DLD1 (cell line): ENCODE data around the gene TEX10.
"Not testable (repeated sequence)": the region's sequence is repeated elsewhere in the genome, so short reads cannot be mapped to it uniquely, and the experiment has no call there.

Source experiments
- in situ Hi-C: cut with HindIII; loops from 2 replicates; pipeline ENCODE4 v1.10.0; 2017; ENCODE audit warnings: low sequenced_read_pairs

TEX10 gene

DNA sequence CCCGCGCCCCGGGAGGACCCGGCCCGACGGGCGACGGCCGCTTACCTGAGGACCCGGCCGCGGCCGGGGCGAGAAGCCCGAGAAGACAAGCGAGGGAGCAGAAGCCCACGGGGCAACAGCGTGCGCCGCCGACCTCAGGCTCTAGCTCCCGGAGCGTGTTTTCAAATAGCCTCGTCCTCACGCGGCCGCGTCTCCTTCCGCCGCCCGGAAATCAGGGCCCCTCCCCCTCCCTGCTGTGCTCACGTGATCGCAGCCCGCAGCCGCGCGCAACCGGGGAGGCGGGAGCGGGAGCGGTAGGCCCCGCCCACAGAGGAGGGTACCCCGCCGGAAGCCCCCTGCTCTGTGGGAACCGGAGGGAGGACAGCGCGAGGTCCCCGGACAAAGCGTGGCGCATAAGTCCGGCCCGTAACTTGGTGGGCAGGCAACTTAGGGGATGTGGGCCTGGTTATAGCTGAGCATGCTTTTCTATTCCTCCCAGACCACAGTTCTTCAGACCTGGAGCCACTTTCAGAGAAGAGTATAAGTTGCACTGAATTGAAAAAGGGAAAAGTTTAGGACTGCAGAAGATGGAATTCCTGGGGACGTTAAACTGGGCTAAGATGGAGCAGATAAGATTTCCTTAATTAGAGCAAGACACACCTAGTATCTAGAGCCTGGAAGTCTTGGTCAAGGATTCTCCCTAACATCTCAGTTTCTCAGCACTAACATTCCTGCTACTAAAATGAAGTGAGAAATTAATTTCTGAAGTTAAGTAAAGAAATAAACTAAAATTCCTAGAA is at the start of gene TEX10:
TSS of gene TEX10 (minus strand) at position 216 of the 779 bp plus-strand sequence. CDS start 3,579 bp downstream, outside the sequence.
- in situ Hi-C loops: no loop called here

DNA sequence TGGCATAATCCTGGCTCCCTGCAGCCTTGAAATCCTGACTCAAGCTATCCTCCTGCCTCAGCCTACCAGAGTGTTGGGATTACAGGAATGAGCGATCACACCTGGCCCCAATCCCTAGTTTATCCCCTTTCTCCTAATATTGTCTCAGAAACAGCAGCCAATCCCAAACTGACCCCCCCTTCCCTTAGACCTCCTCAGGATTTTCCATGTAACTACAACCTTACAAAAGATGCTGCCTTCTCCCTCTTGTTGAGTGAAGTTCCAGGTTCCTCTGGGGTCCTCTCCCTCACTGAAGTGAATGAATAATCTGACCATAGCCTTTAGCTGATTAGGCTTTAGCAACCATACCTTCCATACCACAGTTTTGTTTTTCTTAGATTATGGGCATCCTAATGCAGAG is 48.3 kb upstream of the TEX10 start:
- in situ Hi-C loops: no loop called here

DNA sequence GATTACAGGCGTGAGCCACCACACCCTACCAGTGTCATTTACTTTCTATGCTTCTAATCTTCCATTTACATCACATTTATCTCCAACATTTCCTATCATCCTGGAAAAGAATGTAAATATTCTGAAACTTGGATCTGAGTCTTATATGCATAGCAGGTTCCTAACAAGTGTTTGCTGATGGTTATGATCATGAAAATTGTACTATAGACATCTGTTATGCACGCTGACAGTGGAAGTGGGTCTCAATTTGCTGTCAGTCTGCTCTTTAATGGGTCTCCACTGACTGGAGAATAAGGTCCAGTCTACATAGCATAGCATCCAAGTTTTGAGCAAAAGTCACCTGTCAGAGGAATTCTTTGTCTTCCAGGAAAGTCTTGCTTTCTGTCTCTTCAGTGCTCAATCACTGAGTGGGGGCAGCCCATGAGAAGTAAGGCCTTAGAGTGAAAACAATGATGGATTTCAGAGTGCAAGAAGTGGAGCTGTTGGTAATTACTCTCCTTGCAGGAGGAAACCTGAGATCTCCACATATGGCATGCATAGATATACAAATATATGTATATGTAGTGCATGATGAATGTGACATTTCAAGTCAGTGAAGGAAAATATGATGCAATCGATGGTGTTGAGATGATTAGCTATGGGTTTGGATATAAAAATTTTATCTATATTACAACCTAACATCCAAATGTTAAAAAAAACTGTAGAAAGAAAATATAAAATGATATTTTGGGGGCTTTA is 45.0 kb upstream of the TEX10 start:
- in situ Hi-C loops: no loop called here

DNA sequence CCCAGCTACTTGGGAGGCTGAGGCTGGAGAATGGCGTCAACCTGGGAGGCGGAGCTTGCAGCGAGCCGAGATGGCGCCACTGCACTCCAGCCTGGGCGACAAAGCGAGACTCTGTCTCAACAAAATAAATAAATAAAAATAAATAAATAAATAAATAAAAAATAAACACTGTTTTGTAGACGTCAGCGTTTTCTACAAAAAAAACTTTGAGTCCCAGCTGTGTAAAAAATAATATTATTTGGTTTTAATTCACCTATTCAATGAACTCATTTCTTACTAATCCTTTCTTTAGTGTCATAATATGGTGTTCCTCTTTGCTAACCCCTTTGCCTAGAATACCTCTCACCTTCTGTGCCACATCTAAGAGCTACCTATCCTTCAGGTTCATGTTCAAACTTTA is 44.0 kb upstream of the TEX10 start:
- in situ Hi-C loops: no loop called here

DNA sequence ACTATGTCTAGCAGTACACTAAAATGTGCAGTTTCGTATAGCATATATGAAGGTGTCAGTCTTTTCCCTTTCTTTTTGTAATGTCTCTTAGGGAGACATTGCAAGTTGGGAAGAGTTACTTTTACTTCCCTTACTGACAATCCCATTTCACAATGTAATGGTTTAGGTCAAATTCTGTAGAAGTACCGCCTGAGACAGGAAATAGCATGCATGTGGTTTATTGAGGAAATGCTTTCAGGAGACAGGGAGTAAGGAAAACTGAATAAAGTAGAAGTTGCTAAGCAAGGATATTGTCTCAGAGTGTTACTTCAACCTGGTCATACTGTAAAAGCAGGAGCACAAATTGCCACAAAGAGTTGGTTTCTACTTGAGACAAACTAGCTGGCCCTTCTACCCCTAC is 42.1 kb upstream of the TEX10 start:
- in situ Hi-C loops: no loop called here

DNA sequence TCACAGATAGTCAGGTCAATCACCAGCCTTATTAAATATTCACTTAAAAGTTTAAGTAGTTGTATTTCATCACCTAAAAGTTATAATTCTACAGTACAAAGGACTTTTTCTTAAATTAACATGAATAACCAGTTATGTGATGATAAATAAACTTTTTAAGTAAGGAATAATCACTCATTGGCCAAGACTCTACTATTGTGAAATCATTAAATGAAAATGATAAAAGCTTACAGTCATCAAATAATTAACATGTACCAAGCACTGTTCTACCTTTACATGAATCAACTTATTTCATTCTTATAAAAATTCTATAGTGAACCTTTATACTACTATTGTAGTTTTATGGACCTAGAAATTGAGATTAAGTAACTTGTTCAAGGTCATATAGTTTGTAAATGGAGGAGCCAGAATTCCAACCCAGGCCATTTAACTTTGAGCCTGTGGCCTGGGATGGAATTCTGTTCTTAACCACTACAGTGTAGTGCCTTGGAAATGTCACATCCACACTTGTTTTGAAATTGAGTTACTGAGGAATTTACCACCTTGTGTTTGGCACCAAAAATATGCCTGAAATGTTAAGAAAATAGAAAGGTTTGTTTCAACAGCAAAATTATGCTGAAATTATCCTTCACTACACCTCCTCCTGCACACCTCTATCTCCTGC is 41.4 kb upstream of the TEX10 start:
- in situ Hi-C loops: no loop called here

DNA sequence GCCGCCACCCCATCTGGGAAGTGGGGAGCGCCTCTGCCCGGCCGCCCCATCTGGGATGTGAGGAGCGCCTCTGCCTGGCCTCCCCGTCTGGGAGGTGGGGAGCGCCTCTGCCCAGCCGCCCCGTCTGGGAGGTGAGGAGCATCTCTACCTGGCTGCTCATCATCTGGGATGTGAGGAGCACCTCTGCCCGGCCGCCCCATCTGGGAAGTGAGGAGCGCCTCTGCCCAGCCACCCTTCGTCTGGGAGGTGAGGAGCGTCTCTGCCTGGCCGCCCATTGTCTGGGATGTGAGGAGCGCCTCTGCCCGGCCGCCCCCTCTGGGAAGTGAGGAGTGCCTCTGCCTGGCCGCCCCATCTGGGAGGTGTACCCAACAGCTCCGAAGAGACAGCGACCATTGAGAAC is 40.2 kb upstream of the TEX10 start:
- in situ Hi-C loops: not testable (repeated sequence)

DNA sequence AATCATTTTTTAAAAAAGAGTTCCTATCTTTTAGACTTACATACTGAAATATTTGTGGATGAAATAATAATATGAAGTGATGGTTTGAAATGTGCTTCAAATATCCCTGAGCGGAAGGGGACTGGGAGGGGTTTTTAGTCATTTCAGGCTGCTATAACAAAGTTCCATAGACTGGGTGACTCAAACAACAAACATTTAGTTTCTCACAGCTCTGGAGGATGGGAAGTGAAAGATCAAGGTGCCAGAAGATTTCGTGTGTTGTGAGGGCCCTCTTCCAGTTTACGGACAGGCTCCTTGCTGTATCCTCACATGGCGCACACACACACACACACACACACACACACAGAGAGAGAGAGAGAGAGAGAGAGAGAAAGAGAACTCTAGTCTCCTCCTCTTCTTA is 27.1 kb upstream of the TEX10 start:
- in situ Hi-C loops: no loop called here

DNA sequence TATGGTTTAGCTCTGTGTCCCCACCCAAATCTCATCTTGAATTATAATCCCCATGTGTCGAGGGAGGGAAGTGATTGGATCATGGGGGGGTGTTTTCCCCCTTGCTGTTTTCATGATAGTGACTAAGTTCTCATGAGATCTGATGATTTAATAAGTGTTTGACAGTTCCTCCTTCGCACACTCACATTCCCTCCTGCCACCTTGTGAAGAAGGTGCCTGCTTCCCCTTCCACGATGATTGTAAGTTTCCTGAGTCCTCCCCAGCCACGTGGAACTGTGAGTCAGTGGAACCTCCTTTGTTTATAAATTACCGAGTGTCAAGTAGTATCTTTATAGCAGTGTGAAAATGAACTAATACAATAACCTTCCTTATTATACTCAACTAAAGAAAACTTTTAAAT is 24.3 kb upstream of the TEX10 start:
- in situ Hi-C loops: no loop called here

DNA sequence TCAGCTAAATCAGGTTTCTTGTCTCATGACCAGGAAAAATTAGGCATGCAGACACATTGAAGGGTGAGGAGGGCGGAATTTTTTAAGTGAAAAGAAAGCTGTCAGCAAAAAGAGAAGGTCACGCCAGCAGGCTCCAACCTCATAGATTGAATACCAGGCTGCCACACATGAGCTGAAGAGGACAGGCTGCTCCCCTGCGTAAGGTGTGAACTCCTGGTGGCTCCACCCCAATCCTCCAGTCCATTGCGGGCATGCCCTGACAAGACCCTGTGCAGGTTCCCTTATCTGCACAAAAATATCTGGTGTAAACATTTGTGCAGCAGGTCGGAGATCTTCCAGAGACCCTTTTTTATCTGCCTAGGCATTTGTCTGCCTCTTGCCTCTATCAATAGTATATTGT is 22.9 kb upstream of the TEX10 start:
- in situ Hi-C loops: no loop called here

DNA sequence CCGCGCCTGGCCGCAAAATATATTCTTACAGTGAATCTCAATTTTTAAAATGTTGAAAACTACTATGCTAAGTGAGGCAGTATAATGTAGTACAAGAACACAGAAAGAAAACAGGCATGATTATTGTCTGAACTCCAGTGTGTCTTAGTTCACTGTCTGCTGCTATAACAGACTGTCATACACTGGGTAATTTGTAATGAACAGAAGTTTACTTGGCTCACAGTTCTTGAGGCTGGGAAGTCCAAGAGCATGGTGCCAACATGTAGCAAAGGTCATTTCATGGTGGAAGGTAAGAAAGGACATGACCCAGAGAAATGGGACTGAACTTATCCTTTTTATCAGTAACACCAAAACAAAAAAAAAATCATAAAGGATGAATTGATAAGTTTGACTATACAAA is 19.9 kb upstream of the TEX10 start:
- in situ Hi-C loops: no loop called here

DNA sequence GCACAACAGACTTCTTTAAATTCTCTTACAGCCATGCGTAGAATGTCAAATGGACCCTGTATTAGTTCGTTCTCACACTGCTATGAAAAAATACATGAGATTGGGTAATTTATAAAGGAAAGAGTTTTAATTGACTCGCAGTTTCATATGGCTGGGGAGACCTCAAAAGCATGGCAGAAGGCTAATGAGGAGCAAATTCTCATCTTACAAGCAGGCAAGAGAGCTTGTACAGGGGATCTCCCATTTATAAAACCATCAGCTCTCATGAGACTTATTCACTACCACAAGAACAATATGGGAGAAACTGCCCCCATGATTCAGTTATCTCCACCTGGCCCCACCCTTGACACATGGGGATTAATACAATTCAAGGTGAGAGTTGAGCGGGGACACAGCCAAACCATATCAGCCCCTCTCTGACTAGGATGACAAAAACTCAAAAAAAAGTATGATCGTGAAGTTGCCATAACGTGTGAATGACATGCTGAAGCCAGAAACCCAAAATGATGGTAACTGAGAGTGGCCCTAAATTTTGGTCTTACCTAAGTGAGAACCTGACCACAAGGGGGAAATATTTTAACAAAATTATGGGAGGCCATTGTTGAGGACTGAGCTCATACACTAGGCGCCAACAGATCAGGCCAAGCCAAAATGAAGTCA is 17.5 kb upstream of the TEX10 start:
- in situ Hi-C loops: no loop called here

DNA sequence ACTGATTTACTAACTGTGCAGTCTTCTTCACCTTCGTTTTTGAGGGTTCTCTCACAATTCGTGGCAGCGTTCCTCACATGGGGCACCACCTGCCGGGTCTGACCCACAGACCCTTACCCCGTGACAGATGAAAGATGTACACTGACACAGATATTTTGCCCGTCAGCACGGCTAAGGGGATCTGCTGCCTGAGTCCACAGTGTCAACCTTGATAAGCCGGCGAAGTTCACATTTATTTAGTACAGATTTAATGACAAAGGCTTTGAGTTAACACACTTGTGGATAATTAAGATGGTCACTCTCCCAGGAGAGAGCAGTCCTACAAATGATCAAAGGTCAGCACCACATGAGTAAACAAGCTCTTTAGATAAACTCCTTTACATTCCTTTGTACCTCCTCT is 15.9 kb upstream of the TEX10 start:
- in situ Hi-C loops: no loop called here

DNA sequence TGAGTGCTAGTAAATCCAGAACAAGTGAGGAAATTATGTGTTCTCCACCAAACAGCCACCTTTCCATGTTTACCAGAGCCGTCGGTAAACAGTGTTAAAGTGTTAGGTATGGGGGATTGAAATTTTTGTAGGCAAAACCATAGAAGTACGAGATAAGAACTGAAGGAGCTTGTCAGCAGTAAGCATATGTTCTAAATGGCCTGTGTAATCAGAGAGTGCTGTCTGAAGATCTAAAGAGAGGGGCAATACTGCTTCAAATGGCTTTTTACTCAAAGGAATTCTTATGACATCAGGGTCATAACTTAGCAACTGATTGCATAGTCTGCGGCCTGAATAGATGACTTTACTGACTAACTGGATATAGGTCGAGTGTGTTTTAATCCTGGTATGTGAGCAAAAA is 13.4 kb upstream of the TEX10 start:
- in situ Hi-C loops: no loop called here

DNA sequence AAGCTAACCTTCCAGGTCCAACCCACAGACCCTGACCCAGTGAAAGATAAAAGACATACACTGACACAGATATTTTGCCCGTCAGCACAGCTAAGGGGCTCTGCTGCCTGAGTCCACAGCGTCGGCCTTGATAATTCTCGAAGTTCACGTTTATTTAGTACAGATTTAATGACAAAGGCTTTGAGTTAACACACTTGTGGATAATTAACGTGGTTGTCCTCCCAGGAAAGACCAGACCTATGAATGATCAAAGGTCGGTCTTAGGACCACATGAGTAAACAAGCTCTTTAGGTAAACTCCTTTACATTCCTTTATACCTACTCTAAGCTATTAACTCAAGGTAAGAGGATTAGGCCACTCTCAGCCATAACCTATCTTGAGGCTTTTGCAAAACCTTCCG is 11.3 kb upstream of the TEX10 start:
- in situ Hi-C loops: no loop called here

DNA sequence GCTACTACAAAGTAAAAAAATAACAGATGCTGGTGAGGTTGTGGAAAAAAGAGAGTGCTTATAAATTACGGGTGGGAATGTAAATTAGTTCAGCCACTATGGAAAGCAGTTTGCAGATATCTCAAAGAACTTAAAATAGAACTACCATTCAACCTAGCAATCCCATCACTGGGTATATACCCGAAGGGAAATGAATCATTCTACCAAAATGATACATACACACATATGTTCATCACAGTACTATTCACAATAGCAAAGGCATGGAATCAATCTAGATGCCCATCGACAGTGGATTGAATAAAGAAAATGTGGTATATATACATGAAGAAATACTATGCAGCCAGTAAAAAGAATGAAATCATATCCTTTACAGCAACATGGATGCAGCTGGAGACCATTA is 6.3 kb upstream of the TEX10 start:
- in situ Hi-C loops: no loop called here

DNA sequence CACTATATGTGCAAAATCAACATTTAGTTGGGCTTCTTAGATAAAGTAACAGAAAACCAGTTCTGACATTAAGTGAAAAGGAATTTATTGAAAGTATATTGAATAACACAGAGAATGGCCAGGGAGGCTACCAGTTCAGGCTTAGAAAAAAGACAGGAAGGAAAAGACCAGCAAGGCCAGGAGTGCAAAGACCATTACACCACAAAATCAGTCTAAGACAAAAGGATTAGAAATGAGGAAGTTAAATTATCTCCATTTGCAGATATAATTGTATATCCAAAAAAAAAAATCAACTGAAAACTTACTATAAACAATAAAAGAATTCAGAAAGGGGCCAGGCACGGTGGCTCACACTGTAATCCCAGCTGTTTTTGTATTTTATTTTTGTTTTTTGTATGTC is 4.8 kb upstream of the TEX10 start:
- in situ Hi-C loops: no loop called here

DNA sequence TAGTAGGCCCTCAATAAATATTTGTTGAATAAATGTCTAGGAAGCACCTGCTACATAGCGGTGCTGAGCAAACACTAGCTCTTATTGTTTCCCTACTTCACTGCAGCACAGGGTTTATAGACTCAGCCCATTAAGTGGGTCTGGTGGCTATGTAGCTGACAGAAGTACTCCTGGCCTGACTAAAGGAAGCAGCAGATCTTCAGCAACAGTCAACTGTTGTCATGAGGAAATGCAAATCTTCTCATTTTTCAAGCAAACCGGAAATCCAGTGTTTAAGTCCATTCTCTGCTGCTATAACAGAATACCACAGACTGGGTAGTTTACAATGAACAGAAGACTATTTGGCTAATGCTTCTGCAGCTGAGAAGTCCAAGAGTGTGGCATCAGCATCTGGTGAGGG is 2.8 kb upstream of the TEX10 start:
- in situ Hi-C loops: no loop called here

DNA sequence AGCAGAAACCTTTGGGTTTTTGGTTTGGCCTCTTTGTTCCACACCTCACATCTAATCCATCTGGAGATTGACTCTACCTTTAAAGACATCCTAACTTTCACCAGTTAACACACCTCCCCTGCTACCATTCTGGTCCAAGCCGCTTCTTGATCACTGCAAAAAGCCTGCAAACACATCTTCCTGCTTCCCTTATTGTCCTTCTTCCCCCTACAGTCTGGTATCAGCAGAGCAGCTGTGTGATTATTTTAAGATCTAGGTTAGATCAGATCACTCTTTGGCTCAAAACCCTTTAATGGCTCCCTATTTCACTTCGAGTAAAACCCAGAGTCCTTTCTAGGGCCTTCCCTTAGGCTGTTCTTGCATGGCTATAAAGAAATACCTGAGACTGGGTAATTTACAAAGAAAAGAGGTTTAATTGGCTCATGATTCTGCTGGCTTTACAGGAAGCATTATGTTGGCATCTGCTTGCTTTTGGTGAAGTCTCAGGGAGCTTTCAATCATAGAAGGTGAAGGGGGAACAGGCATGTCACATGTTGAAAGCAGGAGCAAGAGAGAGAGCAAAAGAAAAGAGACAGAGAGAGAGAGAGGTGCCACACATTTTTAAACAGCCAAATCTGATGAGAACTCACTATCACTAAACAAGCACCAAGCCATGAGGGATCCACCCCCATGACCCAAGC is 1.5 kb upstream of the TEX10 start:
- in situ Hi-C loops: no loop called here

DNA sequence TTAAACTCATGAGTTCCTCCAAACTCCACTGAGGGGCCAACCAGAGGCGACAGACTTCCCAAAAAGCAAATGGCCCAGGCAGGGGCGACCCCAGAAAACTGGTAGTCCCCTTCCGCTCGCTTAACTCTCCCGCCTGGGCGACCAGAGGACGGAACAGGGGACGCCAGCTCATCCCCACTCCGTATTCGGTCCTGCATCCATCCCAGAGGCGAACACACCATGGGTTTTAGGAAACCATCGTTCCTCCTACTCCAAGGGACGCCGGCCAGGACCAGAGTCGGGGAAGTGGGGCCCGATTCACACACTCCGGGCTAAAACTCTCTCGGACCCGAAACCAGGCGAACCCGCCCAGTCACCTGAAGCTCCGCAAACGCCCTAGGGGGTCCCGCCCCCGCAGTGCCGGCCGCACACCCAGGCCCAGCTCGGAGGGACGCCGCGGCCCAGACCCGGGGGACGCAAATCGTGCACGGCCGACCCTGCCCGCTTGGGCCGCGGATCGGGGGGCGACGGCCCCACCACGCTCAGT is 478 bp downstream of the TEX10 start:
- in situ Hi-C loops: no loop called here

DNA sequence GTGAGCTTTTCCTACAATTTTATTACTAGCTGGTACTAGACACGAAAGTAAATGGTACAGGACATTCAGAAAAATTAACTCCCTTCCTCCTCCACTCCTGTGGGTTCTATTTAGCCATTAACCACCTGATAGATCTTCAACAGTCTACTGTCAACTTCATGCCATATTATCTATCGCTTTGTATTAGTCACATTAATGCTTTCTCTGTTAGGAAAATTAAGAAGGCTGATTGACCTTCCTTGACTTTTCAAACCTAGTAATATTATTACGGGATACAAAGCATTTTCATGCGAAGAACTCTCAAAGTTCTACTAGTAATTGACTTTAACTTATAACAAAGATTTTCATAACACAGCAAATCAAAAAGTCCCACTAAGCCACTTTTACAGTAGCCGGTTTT is 1.2 kb downstream of the TEX10 start:
- in situ Hi-C loops: no loop called here
